Peyer's patch (tissue), 4 donors: ENCODE results near the gene DISP3. TPM values are rescaled to one million over a fixed set of nuclear protein-coding genes. Genes with fewer than 3 reads are reported as not detected.

Experiments
- DNase-seq, 3 donors: peaks; one replicate each; pipeline ENCODE4 v3.0.0-alpha.2; 2017 to 2019
- H3K27ac ChIP-seq, 4 donors: fragments of 200-600 bp; sonication (generic); one replicate each; pipeline ENCODE4 v1.5.1; 2016 to 2019
- H3K27me3 ChIP-seq, 2 donors: fragments of 200-600 bp; sonication (generic); one replicate each; pipeline ENCODE4 v1.5.1; 2019
- H3K36me3 ChIP-seq, 3 donors: fragments of 200-600 bp; sonication (generic); one replicate each; pipeline ENCODE4 v1.5.1; 2016 to 2019
- H3K4me1 ChIP-seq, 4 donors: fragments of 200-600 bp; sonication (generic); one replicate each; pipeline ENCODE4 v1.5.1; 2016 to 2019
- H3K4me3 ChIP-seq, 4 donors: fragments of 200-600 bp; sonication (generic); 1 replicate in 3 of 4; 2 replicates in 1 of 4; pipeline ENCODE4 v1.5.1; 2016 to 2019; ENCODE audit warnings: mild to moderate bottlenecking in 1 of 4
- H3K9me3 ChIP-seq, 4 donors: fragments of 200-600 bp; sonication (generic); one replicate each; pipeline ENCODE4 v1.5.1; 2016 to 2019; ENCODE audit warnings: mild to moderate bottlenecking in 1 of 4
- CTCF ChIP-seq, 6 experiments: fragments of 450-650 bp in 4 of 6; fragments of 200-600 bp in 2 of 6; sonication (generic) in 1 of 6; IDR thresholded peaks; one replicate each; pipeline ENCODE4 v1.5.1; 2017 to 2019; ENCODE audit warnings: antibody characterized with exemption in 6 of 6, mild to moderate bottlenecking in 3 of 6, moderate library complexity in 1 of 6
- POLR2A ChIP-seq, 2 donors: fragments of 450-650 bp; IDR thresholded peaks; one replicate each; pipeline ENCODE4 v1.5.1; 2017; ENCODE audit warnings: antibody characterized with exemption in 2 of 2, mild to moderate bottlenecking in 2 of 2, moderate library complexity in 2 of 2
- total RNA-seq, 4 donors: library from RNA; depleted of rRNA; stranded (reverse); fragments of >200 nt; gene quantifications; one replicate each; pipeline ENCODE4 v1.1.0, GENCODE V29; 2016

DISP3 gene
- total RNA-seq, 4 donors from 2014 or later = 0.54 to 2.4 (median 1.8) TPM; not detected in 1

- Histone ChIP-seq H3K27ac (no peak overlapping the region), H3K9me3 (no peaks in the 10 kb centered on the region), H3K4me1 (no peaks in the 10 kb centered on the region), H3K27me3 (no peaks in the 10 kb centered on the region), H3K4me3 (no peak overlapping the region), H3K36me3 (no peaks in the 10 kb centered on the region)
- DNase-seq = no peak
- TF ChIP-seq CTCF (IDR thresholded peaks at IDR 0.05) (no peak), POLR2A (IDR thresholded peaks at IDR 0.05) (no peak)
Measured at GRCh38 chr1:11434501-11434900, 44.5 kb upstream of the DISP3 start.

GRCh38 chr1:11434926-11435325, 44.0 kb upstream of the DISP3 start:
- Histone ChIP-seq H3K36me3 (no peaks in the 10 kb centered on the region), H3K27ac (no peak overlapping the region), H3K4me1 (no peaks in the 10 kb centered on the region), H3K4me3 (no peak overlapping the region), H3K27me3 (no peaks in the 10 kb centered on the region), H3K9me3 (no peaks in the 10 kb centered on the region)
- no peak for TF ChIP-seq POLR2A (IDR thresholded peaks at IDR 0.05)
- TF ChIP-seq CTCF (IDR thresholded peaks at IDR 0.05) = no peak
- no peak for DNase-seq

- TF ChIP-seq CTCF (IDR thresholded peaks at IDR 0.05) = no peak
- no peak for TF ChIP-seq POLR2A (IDR thresholded peaks at IDR 0.05)
- H3K36me3 ChIP-seq = no peaks in the 10 kb centered on the region
- DNase-seq = no peak
- no peak overlapping the region for H3K4me3 ChIP-seq
- H3K27ac ChIP-seq = no peak overlapping the region
- no peaks in the 10 kb centered on the region for H3K27me3 ChIP-seq
- H3K9me3 ChIP-seq = no peaks in the 10 kb centered on the region
- H3K4me1 ChIP-seq = no peaks in the 10 kb centered on the region
Measured at GRCh38 chr1:11438996-11439395, 40.0 kb upstream of the DISP3 start.

- no peaks in the 10 kb centered on the region for H3K4me1 ChIP-seq
- H3K4me3 ChIP-seq = no peak overlapping the region
- no peaks in the 10 kb centered on the region for H3K36me3 ChIP-seq
- DNase-seq = no peak
- no peak overlapping the region for H3K27ac ChIP-seq
- no peak for TF ChIP-seq CTCF (IDR thresholded peaks at IDR 0.05)
- no peak for TF ChIP-seq POLR2A (IDR thresholded peaks at IDR 0.05)
- H3K9me3 ChIP-seq = no peaks in the 10 kb centered on the region
- H3K27me3 ChIP-seq = no peaks in the 10 kb centered on the region
Measured at GRCh38 chr1:11441211-11441952, 37.6 kb upstream of the DISP3 start.

- H3K27ac ChIP-seq = no peak overlapping the region
- DNase-seq = no peak
- H3K27me3 ChIP-seq = no peaks in the 10 kb centered on the region
- TF ChIP-seq CTCF (IDR thresholded peaks at IDR 0.05) (no peak), POLR2A (IDR thresholded peaks at IDR 0.05) (no peak)
- H3K9me3 ChIP-seq = no peaks in the 10 kb centered on the region
- no peaks in the 10 kb centered on the region for H3K4me1 ChIP-seq
- no peaks in the 10 kb centered on the region for H3K36me3 ChIP-seq
- no peak overlapping the region for H3K4me3 ChIP-seq
Measured at GRCh38 chr1:11443043-11443442, 35.9 kb upstream of the DISP3 start.
